Endometrial microvascular endothelial cells (primary cell): Measurements from ENCODE around the gene ARL15. TPM values are rescaled to one million over a fixed set of nuclear protein-coding genes. Genes with fewer than 3 reads are reported as not detected.
"Not testable (repeated sequence)": the region's sequence is repeated elsewhere in the genome, so short reads cannot be mapped to it uniquely, and the experiment has no call there.

Experiments
- in situ Hi-C: cut with HindIII; loops from 2 replicates; pipeline ENCODE4 v1.10.0; 2017; ENCODE audit warnings: low sequenced_read_pairs, low pct_unique_long_range_greater_than_20kb; ENCODE audit errors: inconsistent ontology term
- total RNA-seq: library from RNA; depleted of rRNA; stranded (reverse); fragments of >200 nt; gene quantifications from one replicate; pipeline ENCODE4 v1.2.3, GENCODE V29; 2015; ENCODE audit errors: inconsistent ontology term

ARL15 gene
- total RNA-seq, 1 donor from 2014 or later, result 9.0 TPM

- in situ Hi-C loops, result no loop called here
Observed at GRCh38 chr5:54087436-54087835, 222.9 kb downstream of the ARL15 start.

- in situ Hi-C loops, result no loop called here
Observed at GRCh38 chr5:54086191-54086590, 224.2 kb downstream of the ARL15 start.

- in situ Hi-C loops, result no loop called here
Observed at GRCh38 chr5:54084696-54085095, 225.7 kb downstream of the ARL15 start.

GRCh38 chr5:54083851-54084250, 226.5 kb downstream of the ARL15 start:
- in situ Hi-C loops, result no loop called here

- in situ Hi-C loops, result no loop called here
Observed at GRCh38 chr5:54083245-54083644, 227.1 kb downstream of the ARL15 start.

GRCh38 chr5:54081415-54081814, 229.0 kb downstream of the ARL15 start:
- in situ Hi-C loops, result no loop called here

- in situ Hi-C loops, result no loop called here
Observed at GRCh38 chr5:54080831-54081230, 229.5 kb downstream of the ARL15 start.

- in situ Hi-C loops, result no loop called here
Observed at GRCh38 chr5:54073735-54074134, 236.6 kb downstream of the ARL15 start.

- in situ Hi-C loops, result no loop called here
Observed at GRCh38 chr5:54073131-54073530, 237.2 kb downstream of the ARL15 start.

- in situ Hi-C loops, result no loop called here
Observed at GRCh38 chr5:54066433-54066832, 243.9 kb downstream of the ARL15 start.

- in situ Hi-C loops, result no loop called here
Observed at GRCh38 chr5:54063817-54064216, 246.6 kb downstream of the ARL15 start.

GRCh38 chr5:54062958-54063357, 247.4 kb downstream of the ARL15 start:
- in situ Hi-C loops, result no loop called here

- in situ Hi-C loops, result not testable (repeated sequence)
Observed at GRCh38 chr5:54060919-54061318, 249.5 kb downstream of the ARL15 start.

- in situ Hi-C loops, result no loop called here
Observed at GRCh38 chr5:54049963-54050362, 260.4 kb downstream of the ARL15 start.

- in situ Hi-C loops, result no loop called here
Observed at GRCh38 chr5:54049144-54049543, 261.2 kb downstream of the ARL15 start.

GRCh38 chr5:54045077-54045792, 265.1 kb downstream of the ARL15 start:
- in situ Hi-C loops, result no loop called here

GRCh38 chr5:54044276-54044675, 266.1 kb downstream of the ARL15 start:
- in situ Hi-C loops, result not testable (repeated sequence)

- in situ Hi-C loops, result no loop called here
Observed at GRCh38 chr5:54040804-54041203, 269.6 kb downstream of the ARL15 start.

- in situ Hi-C loops, result no loop called here
Observed at GRCh38 chr5:54040018-54040417, 270.4 kb downstream of the ARL15 start.

GRCh38 chr5:54037205-54037604, 273.2 kb downstream of the ARL15 start:
- in situ Hi-C loops, result no loop called here

- in situ Hi-C loops, result no loop called here
Observed at GRCh38 chr5:54030981-54031380, 279.4 kb downstream of the ARL15 start.
